Fibroblast of mammary gland (primary cell): ENCODE data around the gene SLC39A9.
A peak's percentile ranks its signal among the peaks of the same experiment; 100 is the strongest.

ENCODE experiments used
- DNase-seq: peaks from one replicate; pipeline ENCODE4 v3.0.0-alpha.2; 2010; ENCODE audit warnings: low read depth
- H3K4me3 ChIP-seq: 2 replicates; pipeline ENCODE4 v1.5.1; 2011; ENCODE audit warnings: low read depth, mild to moderate bottlenecking, low read length, moderate library complexity; ENCODE audit not compliant: control insufficient read depth
- TF ChIP-seq, protein P1 (sequence below): conservative IDR thresholded peaks from 2 replicates; pipeline ENCODE4 v1.5.1; 2011; ENCODE audit warnings: low read depth, low read length, inconsistent platforms; ENCODE audit not compliant: control insufficient read depth, insufficient read depth

Gene SLC39A9

GRCh38 chr14:69432364-69432763 lies 33.9 kb downstream of the SLC39A9 start:
- no peak for DNase-seq
- no peak overlapping the region for H3K4me3 ChIP-seq
- TF ChIP-seq, protein P1, sequence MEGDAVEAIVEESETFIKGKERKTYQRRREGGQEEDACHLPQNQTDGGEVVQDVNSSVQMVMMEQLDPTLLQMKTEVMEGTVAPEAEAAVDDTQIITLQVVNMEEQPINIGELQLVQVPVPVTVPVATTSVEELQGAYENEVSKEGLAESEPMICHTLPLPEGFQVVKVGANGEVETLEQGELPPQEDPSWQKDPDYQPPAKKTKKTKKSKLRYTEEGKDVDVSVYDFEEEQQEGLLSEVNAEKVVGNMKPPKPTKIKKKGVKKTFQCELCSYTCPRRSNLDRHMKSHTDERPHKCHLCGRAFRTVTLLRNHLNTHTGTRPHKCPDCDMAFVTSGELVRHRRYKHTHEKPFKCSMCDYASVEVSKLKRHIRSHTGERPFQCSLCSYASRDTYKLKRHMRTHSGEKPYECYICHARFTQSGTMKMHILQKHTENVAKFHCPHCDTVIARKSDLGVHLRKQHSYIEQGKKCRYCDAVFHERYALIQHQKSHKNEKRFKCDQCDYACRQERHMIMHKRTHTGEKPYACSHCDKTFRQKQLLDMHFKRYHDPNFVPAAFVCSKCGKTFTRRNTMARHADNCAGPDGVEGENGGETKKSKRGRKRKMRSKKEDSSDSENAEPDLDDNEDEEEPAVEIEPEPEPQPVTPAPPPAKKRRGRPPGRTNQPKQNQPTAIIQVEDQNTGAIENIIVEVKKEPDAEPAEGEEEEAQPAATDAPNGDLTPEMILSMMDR: no peak

DNA sequence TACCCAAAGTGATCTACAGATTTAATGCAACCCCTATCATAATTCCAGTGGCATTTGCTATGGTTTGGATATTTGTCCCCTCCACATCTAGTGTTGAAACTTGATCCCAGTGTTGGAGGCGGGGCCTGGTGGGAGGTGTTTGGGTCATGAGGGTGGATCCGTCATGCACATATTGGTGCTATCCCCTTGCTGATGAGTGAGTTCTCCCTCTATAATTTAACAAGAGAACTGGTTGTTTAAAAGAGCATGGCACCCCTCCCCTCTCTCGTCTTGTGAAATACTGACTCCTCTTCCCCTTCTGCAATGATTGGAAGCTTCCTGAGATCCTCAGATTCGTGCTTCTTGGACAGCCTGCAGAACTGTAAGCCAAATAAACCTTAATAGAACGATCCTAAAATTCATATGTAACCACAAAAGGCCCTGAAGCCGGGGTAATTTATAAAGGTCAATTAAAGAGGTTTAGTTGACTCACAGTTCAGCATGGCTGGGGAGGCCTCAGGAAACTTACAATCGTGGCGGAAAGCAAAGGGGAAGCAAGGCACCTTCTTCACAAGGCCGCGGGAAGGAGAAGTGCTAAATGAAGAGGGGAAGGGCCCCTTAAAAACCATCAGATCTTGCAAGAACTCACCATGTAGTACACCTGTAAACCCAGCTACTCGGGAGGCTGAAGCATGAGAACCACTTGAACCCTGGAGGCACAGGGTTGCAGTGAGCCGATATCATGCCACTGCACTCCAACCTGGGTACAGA lies 41.2 kb downstream of the SLC39A9 start:
- DNase-seq: no peak
- TF ChIP-seq, protein P1: no peak
- no peak overlapping the region for H3K4me3 ChIP-seq

DNA sequence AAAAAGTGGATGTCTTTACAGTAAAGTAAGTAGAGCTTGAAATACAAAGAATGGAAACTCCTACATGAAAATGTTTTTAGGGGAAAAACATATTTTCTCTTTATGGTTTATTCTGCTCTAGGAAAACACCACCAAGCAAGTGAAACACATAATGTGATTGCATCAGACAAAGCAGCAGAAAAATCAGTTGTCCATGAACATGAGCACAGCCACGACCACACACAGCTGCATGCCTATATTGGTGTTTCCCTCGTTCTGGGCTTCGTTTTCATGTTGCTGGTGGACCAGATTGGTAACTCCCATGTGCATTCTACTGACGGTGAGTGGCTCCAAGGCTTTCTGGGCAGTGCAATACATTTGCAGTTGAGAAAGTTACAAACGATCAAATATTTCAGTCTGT lies 43.5 kb downstream of the SLC39A9 start:
- TF ChIP-seq, protein P1: no peak
- no peak overlapping the region for H3K4me3 ChIP-seq
- no peak for DNase-seq

DNA sequence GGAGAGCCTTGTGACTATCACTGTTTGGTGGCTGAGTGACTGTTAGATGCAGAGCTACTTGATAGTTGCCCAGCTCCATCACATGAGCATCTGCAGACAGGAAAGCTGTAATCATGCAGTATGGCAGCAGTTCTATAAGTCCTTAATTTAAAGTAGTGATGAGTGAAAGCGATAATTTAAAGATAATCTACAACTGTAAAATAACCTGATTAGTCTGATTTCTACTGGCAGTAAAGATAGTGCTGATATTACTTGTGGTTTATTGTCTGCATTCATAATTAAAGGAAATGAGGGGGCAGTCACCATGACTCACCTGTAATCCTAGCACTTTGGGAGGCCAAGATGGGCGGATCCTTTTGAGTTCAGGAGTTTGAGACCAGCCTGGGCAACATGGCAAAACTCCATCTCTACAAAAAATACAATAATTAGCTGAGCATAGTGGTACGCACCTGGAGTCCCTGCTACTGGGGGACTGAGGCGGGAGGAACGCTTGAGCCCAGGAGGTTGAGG lies 44.9 kb downstream of the SLC39A9 start:
- TF ChIP-seq, protein P1: no peak
- DNase-seq: no peak
- no peak overlapping the region for H3K4me3 ChIP-seq

- DNase-seq: peak; percentile 48
- H3K4me3 ChIP-seq: no peak overlapping the region
- TF ChIP-seq, protein P1: no peak
Measured at GRCh38 chr14:69449216-69449615, 50.7 kb downstream of the SLC39A9 start.

- DNase-seq: no peak
- H3K4me3 ChIP-seq: no peak overlapping the region
- TF ChIP-seq, protein P1: no peak
Measured at GRCh38 chr14:69451941-69452340, 53.4 kb downstream of the SLC39A9 start.
